ENCODE data around the gene SP140.

- TF ChIP-seq ZNF362 (tag by site-specific recombination; IDR thresholded peaks at IDR 0.05) (no peak), KLF9 (tag by site-specific recombination; IDR thresholded peaks at IDR 0.05; ENCODE audit: low read depth) (no peak), ZBTB11 (tag by site-specific recombination; conservative IDR thresholded peaks at IDR 0.05; ENCODE audit: low read depth) (no peak)
Observed at GRCh38 chr2:230218421-230218820, 7.1 kb upstream of the SP140 start.
